Activated CD4-positive, alpha-beta T cell treated with anti-CD3 and anti-CD28 coated beads, Interleukin-10, Interleukin-2, amounts not matched to agents 100 ng/mL and 50 ng/mL, durations not matched to agents 16 hours and 8 hours (primary cell): ENCODE results near the gene INMT.

Source experiments
- DNase-seq: peaks from one replicate; pipeline ENCODE4 v3.0.0-alpha.2; 2020

Gene INMT

GRCh38 chr7:30755384-30756154, 3.6 kb downstream of the INMT start:
- DNase-seq: no peak

DNA sequence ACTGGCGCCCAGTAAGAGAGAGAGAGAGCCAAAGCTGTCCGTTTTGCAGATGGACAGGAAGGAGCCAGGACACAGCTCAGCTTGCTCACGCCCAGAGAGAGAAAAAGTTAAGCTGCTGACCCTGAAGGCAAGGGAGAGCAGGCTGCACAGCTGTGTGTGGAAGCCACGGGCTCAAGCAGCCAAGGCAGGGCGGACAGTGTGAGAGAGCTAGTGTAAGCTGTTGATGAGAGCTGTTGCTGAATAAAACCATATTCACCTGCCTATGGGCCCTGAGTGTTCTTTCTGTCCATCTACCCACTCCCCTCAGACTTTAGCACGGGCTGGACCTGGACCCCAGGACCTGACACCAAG, 5.4 kb downstream of the INMT start:
- no peak for DNase-seq

DNA sequence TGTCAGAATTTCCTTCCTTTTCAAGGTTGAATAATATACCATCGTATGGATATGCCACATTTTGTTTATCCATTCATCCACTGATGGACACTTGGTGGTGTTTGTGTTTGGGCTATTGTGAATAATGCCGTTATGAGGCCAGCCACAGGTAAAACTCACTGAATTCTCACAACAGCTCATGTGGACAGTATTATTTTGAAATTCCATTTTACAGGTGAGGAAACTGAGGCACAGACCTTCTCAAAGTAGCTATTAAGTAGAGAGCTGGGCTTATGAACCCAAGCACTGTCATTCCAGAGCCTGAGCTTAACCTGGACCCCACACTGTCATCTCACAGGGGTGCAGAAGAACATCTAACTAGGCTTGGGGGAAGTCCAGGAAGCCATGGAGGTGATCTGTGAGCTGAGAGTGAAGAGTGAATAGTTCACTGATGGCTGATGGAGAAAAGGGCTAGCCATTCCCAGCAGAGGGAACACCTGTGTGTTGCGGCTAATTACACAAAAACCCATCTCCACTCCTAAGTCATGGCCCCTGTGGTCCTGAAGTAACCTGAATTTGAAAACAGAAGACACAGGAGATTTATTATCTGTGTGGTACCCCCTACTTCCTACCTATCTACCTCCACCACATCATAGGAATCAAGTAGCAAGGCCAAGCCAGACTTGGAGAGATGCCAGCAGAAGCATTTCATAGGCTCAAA, 8.7 kb downstream of the INMT start:
- DNase-seq: no peak

- DNase-seq: no peak
Measured at GRCh38 chr7:30761214-30762156, 9.6 kb downstream of the INMT start.

GRCh38 chr7:30764030-30764975, 12.4 kb downstream of the INMT start:
- no peak for DNase-seq

DNA sequence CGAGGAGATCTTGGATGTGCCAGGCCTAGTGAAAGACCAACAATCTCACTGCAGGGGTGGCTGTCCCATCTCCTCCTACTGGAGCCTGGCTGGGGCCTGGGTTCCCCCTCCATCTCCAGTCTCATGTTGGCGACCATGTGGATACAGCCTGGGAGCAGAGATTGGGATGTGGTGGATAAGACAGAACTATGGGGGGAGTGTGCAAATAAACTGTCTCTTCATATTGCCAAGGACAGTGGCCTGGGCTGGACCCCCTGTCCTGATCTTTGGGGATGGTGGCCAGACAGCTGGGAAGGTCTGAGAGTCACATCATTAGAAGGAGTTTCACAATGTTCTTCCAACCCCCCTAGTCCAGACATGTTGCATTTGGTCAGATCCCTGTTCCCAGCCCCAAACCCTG, 13.5 kb downstream of the INMT start:
- DNase-seq: no peak

- no peak for DNase-seq
Measured at GRCh38 chr7:30770845-30771173, 18.9 kb downstream of the INMT start.

DNA sequence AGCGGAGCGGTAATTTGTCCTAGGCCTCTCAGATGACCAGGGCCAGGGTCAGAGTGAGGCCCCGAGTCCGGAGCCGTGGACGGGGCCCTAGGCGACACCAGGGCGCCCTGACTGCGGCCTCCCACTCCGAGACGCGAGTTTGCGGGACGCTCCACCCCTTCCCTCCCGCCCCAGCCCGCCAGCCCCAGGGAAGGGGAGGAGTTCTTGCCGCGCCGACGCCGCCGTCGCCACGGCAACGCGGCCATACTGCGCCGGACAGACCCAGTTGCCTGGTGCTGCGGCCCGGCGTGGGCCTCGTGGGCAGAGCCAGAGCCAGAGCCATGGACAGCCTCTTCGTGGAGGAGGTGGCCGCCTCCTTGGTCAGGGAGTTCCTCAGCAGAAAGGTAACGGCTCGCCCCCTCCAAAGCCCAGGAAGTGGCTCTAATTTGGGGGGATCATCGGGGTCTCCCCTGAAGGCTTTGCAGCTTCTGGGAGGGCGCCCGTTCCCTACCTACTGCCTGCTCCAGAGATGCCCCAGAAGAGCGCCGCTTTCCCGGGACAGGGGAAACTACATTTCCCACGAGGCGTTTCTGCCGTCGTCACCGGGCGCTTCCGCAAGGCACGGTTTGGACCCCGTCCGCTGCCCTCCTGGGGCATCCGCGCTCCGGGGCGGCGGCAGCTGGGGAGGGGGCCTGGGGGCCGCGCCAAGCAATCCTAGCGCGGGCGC, 19.4 kb downstream of the INMT start, which contains the start of gene MINDY4:
TSS of gene MINDY4 (plus strand) at position 244 of the 706 bp plus-strand sequence. CDS start at position 321, 77 bp downstream.
- peak; percentile 83 for DNase-seq

DNA sequence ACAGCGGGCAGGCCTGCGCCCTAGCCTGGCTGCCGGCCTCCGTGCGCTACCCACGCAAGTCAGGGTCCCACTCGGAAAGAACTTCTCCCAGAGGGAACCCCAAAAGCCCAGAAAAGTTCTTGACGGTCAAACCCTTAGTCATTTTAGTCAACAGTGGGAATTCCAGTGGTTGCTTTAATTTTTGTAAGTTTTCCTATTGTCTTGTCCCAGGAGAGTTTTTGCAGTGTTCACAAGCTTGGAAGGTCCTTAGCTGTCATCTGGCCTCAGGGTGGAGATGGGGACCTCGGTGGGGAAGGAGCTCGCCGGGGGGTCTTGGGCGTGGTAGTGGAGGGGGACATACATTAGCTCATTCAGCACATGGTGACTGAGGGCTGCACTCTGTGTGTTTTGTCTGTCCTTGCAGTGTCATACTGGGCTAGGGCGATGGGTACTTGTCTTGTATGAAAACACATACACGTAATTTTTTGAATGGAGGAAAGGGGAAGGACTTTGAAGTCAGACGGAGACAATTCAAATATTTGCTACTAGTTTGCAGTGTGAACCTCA, 20.0 kb downstream of the INMT start:
- DNase-seq: peak; percentile 13

GRCh38 chr7:30772984-30773383, 21.0 kb downstream of the INMT start:
- no peak for DNase-seq

DNA sequence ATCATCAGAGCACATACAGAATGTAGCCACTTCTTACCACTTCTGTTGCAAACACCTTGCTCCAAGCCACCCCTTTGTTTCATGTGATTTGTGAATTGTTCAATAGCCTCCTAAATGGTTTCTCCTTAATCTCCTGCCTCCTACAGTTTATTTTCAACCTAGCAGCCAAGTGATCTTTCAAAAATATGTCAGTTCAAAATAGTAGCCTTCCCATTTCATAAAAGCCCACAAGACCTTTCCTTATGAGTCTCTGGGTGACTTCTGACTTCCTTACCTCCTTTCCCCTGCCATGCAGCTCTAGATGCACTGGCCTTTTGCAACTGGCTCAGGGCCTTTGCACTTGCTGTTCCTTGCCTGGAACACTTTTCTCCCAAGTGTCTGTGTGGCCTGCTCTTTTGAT, 24.1 kb downstream of the INMT start:
- DNase-seq: no peak

DNA sequence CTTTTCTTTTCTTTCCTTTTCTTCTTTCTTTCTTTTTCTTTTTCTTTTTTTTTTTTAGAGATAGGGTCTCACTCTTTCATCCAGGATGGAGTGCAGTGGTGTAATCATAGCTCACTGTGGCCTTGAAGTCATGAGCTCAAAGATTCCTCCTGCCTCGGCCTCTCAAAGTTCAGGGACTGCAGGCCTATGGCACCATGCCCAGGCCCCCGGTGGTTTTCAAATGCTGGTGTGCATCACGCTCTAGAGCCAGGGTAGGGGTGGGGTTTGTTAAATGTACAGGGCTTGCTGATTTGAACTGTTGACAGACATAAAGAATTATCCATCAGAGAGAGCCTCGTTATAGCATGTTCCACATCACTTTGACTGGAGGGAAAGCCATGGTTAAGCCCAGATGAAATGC, 25.0 kb downstream of the INMT start:
- no peak for DNase-seq

DNA sequence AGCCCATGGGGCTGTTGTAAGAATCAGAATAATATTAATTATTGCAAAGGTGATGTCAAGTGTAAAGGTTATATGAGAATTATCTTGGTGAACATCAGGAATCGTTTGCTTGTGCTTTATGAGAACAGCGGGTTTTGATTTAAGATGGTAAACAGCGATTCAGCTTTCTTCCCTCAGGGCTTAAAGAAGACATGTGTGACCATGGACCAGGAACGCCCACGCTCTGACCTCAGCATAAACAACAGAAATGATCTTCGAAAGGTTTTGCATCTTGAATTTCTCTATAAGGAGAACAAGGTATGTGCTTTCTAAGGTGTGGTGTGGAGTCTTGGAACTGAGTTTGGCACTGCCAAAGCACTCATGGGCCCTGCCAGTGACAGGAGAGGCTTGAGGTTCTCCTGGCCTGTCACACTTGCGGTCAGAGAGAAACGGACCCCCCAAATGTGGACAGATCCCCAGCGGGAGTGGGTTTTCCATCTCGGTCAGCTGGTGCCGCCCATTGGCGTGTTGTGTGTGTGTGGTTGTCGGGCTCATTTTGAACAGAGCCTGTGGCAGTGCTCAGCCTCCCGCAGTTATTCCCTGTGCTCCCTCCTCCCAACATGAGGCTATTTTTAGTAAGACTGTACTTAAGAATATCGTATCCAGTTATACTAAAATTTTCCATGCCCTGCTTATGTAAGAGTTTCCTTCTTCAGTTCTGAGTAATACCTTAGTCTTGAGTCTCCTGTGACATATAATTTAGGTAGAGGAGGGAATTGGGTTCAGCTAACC, 26.5 kb downstream of the INMT start:
- no peak for DNase-seq

GRCh38 chr7:30779574-30779973, 27.6 kb downstream of the INMT start:
- no peak for DNase-seq

- DNase-seq: no peak
Measured at GRCh38 chr7:30780941-30781340, 29.0 kb downstream of the INMT start.

GRCh38 chr7:30782690-30783089, 30.8 kb downstream of the INMT start:
- DNase-seq: no peak

DNA sequence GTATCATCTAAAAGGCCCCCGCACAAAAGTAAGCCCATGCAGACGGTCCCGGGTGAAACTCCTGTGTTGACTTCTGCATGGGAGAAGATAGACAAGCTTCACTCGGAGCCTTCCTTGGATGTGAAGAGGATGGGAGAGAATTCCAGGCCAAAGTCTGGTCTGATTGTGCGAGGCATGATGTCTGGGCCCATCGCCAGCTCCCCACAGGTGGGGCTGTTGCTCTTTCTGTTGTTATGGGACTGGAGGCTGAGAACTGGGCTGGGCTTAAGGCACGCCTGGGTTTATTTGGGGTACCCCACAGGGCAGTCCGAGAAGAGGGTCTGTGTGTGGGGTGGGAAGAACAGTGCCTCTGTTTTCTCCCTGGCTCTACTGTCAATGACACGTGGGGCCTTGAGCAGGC, 33.9 kb downstream of the INMT start:
- DNase-seq: no peak

GRCh38 chr7:30787486-30787885, 35.6 kb downstream of the INMT start:
- DNase-seq: no peak

GRCh38 chr7:30788640-30789333, 36.9 kb downstream of the INMT start:
- no peak for DNase-seq

DNA sequence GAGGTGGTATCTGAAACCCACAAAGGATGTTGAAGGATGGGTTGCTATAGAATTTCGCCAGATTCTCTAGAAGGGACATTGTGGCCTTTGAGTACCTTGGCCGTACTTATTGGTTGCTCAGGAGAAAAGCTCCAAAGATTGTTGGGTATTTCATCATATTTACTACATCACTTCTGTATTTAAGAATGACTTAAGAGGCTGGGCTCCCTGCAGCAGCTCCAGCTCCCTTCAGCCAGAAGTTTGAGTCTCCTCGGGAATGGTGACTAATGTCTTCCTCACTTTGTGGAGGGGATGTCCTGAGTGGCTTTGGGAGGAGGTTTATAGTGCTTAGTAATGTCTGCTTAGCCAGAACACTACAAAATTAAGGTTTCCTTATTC, 37.4 kb downstream of the INMT start:
- DNase-seq: no peak
